Measurements from ENCODE around the gene PPP2R5C. TPM values are rescaled to one million over a fixed set of nuclear protein-coding genes. Genes with fewer than 3 reads are reported as not detected.

The PPP2R5C gene
- total and polyA plus RNA-seq, 4 experiments from 2014 or later: 273 to 620 (median 431) TPM

- ChIA-PET CTCF (ENCODE audit: partially characterized antibody) (interaction anchor here (0.7 to 8.2 kb wide), 16 partner anchors 9 to 137 kb away, joined by 3 to 112 read pairs (median 5); no protein-coding TSS in a partner anchor), POLR2A (ENCODE audit: partially characterized antibody) (interaction anchor here (0.9 to 16.8 kb wide), 14 partner anchors 9 to 138 kb away, joined by 3 to 385 read pairs (median 4); no protein-coding TSS in a partner anchor)
- Histone ChIP-seq H3K27me3 (ENCODE audit: insufficient read depth, low read length) (no peaks in the 10 kb centered on the region), H3K4me3 (ENCODE audit: low read length in 2 of 2) (no peak overlapping the region), H3K27ac (ENCODE audit: low read depth, low read length) (peak overlapping the region; percentile 7), H3K36me3 (ENCODE audit: insufficient read depth, low read length) (peaks cover 15% of the 10 kb centered on the region), H3K9me3 (ENCODE audit: control insufficient read depth in 1 of 2, low read length in 2 of 2) (no peaks in the 10 kb centered on the region), H3K4me1 (ENCODE audit: insufficient read depth, low read length) (peaks cover 96% of the 10 kb centered on the region)
- Mint-ChIP-seq H3K4me3 (peak overlapping the region in 4 of 8 donors; percentile 5 to 77 (median 20)), H3K36me3 (peaks cover 15 to 51% of the 10 kb centered on the region in 2 donors), H3K4me1 (peaks cover 74 to 99% (median 89%) of the 10 kb centered on the region in 4 donors), H3K9me3 (peaks cover 0 to 4% (median 0%) of the 10 kb centered on the region in 8 donors), H3K27ac (peak overlapping the region; percentile 76 to 95 (median 91)), H3K27me3 (no peaks in the 10 kb centered on the region)
- no peak for DNase-seq
- intact Hi-C loops (cut with micrococcal nuclease): loop anchor here (5.0 kb wide), 1 partner anchor 33 kb away; no protein-coding TSS in a partner anchor
Measured at GRCh38 chr14:101844219-101844618, 82.7 kb downstream of the PPP2R5C start.

- Histone ChIP-seq H3K9me3 (ENCODE audit: control insufficient read depth in 1 of 2, low read length in 2 of 2) (no peaks in the 10 kb centered on the region), H3K4me1 (ENCODE audit: insufficient read depth, low read length) (peaks cover 96% of the 10 kb centered on the region), H3K27me3 (ENCODE audit: insufficient read depth, low read length) (no peaks in the 10 kb centered on the region), H3K27ac (ENCODE audit: low read depth, low read length) (no peak overlapping the region), H3K36me3 (ENCODE audit: insufficient read depth, low read length) (peaks cover 15% of the 10 kb centered on the region), H3K4me3 (ENCODE audit: low read length in 2 of 2) (no peak overlapping the region)
- DNase-seq: peak in 1 of 5 donors; percentile 52
- ChIA-PET POLR2A (ENCODE audit: partially characterized antibody) (interaction anchor here (0.5 to 16.8 kb wide), 15 partner anchors 9 to 1672 kb away, joined by 3 to 385 read pairs (median 4); no protein-coding TSS in a partner anchor), CTCF (ENCODE audit: partially characterized antibody) (interaction anchor here (1.0 to 8.2 kb wide), 13 partner anchors 9 to 138 kb away, joined by 3 to 112 read pairs (median 5); no protein-coding TSS in a partner anchor)
- intact Hi-C loops (cut with micrococcal nuclease): loop anchor here (5.0 kb wide), 1 partner anchor 33 kb away; no protein-coding TSS in a partner anchor
- H3K36me3 Mint-ChIP-seq: peaks cover 15 to 48% of the 10 kb centered on the region in 2 donors
- H3K9me3 Mint-ChIP-seq: peaks cover 0 to 4% (median 0%) of the 10 kb centered on the region in 8 donors
- peaks cover 75 to 99% (median 89%) of the 10 kb centered on the region in 4 donors for H3K4me1 Mint-ChIP-seq
- peak overlapping the region in 5 of 8 donors; percentile 11 to 43 (median 31) for H3K4me3 Mint-ChIP-seq
- no peaks in the 10 kb centered on the region for H3K27me3 Mint-ChIP-seq
- H3K27ac Mint-ChIP-seq: peak overlapping the region; percentile 76 to 95 (median 87)
Measured at GRCh38 chr14:101844751-101845150, 83.2 kb downstream of the PPP2R5C start.

GRCh38 chr14:101845496-101845895 lies 84.0 kb downstream of the PPP2R5C start:
- DNase-seq: no peak
- POLR2A ChIA-PET (ENCODE audit: partially characterized antibody): interaction anchor here (0.5 to 16.8 kb wide), 13 partner anchors 8 to 1671 kb away, joined by 3 to 385 read pairs (median 4); no protein-coding TSS in a partner anchor
- intact Hi-C loops (cut with micrococcal nuclease): no loop called here
- Mint-ChIP-seq H3K9me3 (peaks cover 0 to 4% (median 0%) of the 10 kb centered on the region in 8 donors), H3K4me1 (peaks cover 77 to 99% (median 90%) of the 10 kb centered on the region in 4 donors), H3K36me3 (peaks cover 15 to 50% of the 10 kb centered on the region in 2 donors), H3K27me3 (no peaks in the 10 kb centered on the region), H3K4me3 (peak overlapping the region in 3 of 8 donors; percentile 21 to 78 (median 36)), H3K27ac (peak overlapping the region; percentile 86 to 91 (median 88))
- Histone ChIP-seq H3K36me3 (ENCODE audit: insufficient read depth, low read length) (peaks cover 15% of the 10 kb centered on the region), H3K27ac (ENCODE audit: low read depth, low read length) (peak overlapping the region; percentile 33), H3K4me3 (ENCODE audit: low read length in 2 of 2) (no peak overlapping the region), H3K27me3 (ENCODE audit: insufficient read depth, low read length) (no peaks in the 10 kb centered on the region), H3K9me3 (ENCODE audit: control insufficient read depth in 1 of 2, low read length in 2 of 2) (no peaks in the 10 kb centered on the region), H3K4me1 (ENCODE audit: insufficient read depth, low read length) (peaks cover 96% of the 10 kb centered on the region)
- CTCF ChIA-PET (ENCODE audit: partially characterized antibody): interaction anchor here (1.5 to 8.2 kb wide), 8 partner anchors 15 to 138 kb away, joined by 3 to 112 read pairs (median 10); no protein-coding TSS in a partner anchor

- Mint-ChIP-seq H3K27ac (peak overlapping the region; percentile 86 to 91 (median 88)), H3K4me3 (peak overlapping the region in 5 of 8 donors; percentile 21 to 78 (median 36)), H3K9me3 (peaks cover 0 to 4% (median 0%) of the 10 kb centered on the region in 8 donors), H3K27me3 (no peaks in the 10 kb centered on the region), H3K4me1 (peaks cover 77 to 99% (median 89%) of the 10 kb centered on the region in 4 donors), H3K36me3 (peaks cover 15 to 49% of the 10 kb centered on the region in 2 donors)
- H3K36me3 ChIP-seq (ENCODE audit: insufficient read depth, low read length): peaks cover 15% of the 10 kb centered on the region
- H3K4me1 ChIP-seq (ENCODE audit: insufficient read depth, low read length): peaks cover 96% of the 10 kb centered on the region
- no peaks in the 10 kb centered on the region for H3K27me3 ChIP-seq (ENCODE audit: insufficient read depth, low read length)
- CTCF ChIA-PET (ENCODE audit: partially characterized antibody): interaction anchor here (2.1 to 8.2 kb wide), 6 partner anchors 16 to 139 kb away, joined by 4 to 112 read pairs (median 10); no protein-coding TSS in a partner anchor
- no peak overlapping the region for H3K4me3 ChIP-seq (ENCODE audit: low read length in 2 of 2)
- POLR2A ChIA-PET (ENCODE audit: partially characterized antibody): interaction anchor here (1.2 to 16.8 kb wide), 7 partner anchors 8 to 139 kb away, joined by 4 to 385 read pairs (median 11); no protein-coding TSS in a partner anchor
- H3K27ac ChIP-seq (ENCODE audit: low read depth, low read length): peak overlapping the region; percentile 33
- intact Hi-C loops (cut with micrococcal nuclease): no loop called here
- no peak for DNase-seq
- no peaks in the 10 kb centered on the region for H3K9me3 ChIP-seq (ENCODE audit: control insufficient read depth in 1 of 2, low read length in 2 of 2)
Measured at GRCh38 chr14:101845896-101846295, 84.4 kb downstream of the PPP2R5C start.

- Mint-ChIP-seq H3K27me3 (no peaks in the 10 kb centered on the region), H3K36me3 (peaks cover 10 to 46% of the 10 kb centered on the region in 2 donors), H3K9me3 (peaks cover 0 to 5% (median 0%) of the 10 kb centered on the region in 8 donors), H3K4me3 (peak overlapping the region in 7 of 8 donors; percentile 2 to 89 (median 73)), H3K4me1 (peaks cover 77 to 99% (median 89%) of the 10 kb centered on the region in 4 donors), H3K27ac (peak overlapping the region; percentile 73 to 96 (median 92))
- peak overlapping the region; percentile 20 for H3K27ac ChIP-seq (ENCODE audit: low read depth, low read length)
- no peak overlapping the region for H3K4me3 ChIP-seq (ENCODE audit: low read length in 2 of 2)
- intact Hi-C loops (cut with micrococcal nuclease): no loop called here
- H3K9me3 ChIP-seq (ENCODE audit: control insufficient read depth in 1 of 2, low read length in 2 of 2): no peaks in the 10 kb centered on the region
- no peak for DNase-seq
- no peaks in the 10 kb centered on the region for H3K27me3 ChIP-seq (ENCODE audit: insufficient read depth, low read length)
- ChIA-PET POLR2A (ENCODE audit: partially characterized antibody) (interaction anchor here (1.2 to 16.8 kb wide), 2 partner anchors 31 to 78 kb away, joined by 6 to 385 read pairs; no protein-coding TSS in a partner anchor), CTCF (ENCODE audit: partially characterized antibody) (interaction anchor here (0.6 to 3.2 kb wide), 2 partner anchors 78 to 127 kb away, joined by 3 to 17 read pairs; no protein-coding TSS in a partner anchor)
- peaks cover 98% of the 10 kb centered on the region for H3K4me1 ChIP-seq (ENCODE audit: insufficient read depth, low read length)
- H3K36me3 ChIP-seq (ENCODE audit: insufficient read depth, low read length): peaks cover 23% of the 10 kb centered on the region
Measured at GRCh38 chr14:101849125-101849524, 87.6 kb downstream of the PPP2R5C start.

- H3K4me1 ChIP-seq (ENCODE audit: insufficient read depth, low read length): peaks cover 97% of the 10 kb centered on the region
- peaks cover 14 to 49% of the 10 kb centered on the region in 2 donors for H3K36me3 Mint-ChIP-seq
- no peaks in the 10 kb centered on the region for H3K27me3 ChIP-seq (ENCODE audit: insufficient read depth, low read length)
- intact Hi-C loops (cut with micrococcal nuclease): no loop called here
- H3K36me3 ChIP-seq (ENCODE audit: insufficient read depth, low read length): peaks cover 18% of the 10 kb centered on the region
- peak overlapping the region in 6 of 8 donors; percentile 59 to 89 (median 76) for H3K4me3 Mint-ChIP-seq
- no peaks in the 10 kb centered on the region for H3K9me3 ChIP-seq (ENCODE audit: control insufficient read depth in 1 of 2, low read length in 2 of 2)
- H3K4me3 ChIP-seq (ENCODE audit: low read length in 2 of 2): no peak overlapping the region
- CTCF ChIA-PET (ENCODE audit: partially characterized antibody): interaction anchor here (1.0 to 3.2 kb wide), 2 partner anchors 40 to 79 kb away, joined by 4 to 17 read pairs; no protein-coding TSS in a partner anchor
- H3K27ac Mint-ChIP-seq: peak overlapping the region; percentile 71 to 96 (median 92)
- H3K4me1 Mint-ChIP-seq: peaks cover 77 to 99% (median 89%) of the 10 kb centered on the region in 4 donors
- peaks cover 0 to 1% (median 0%) of the 10 kb centered on the region in 8 donors for H3K9me3 Mint-ChIP-seq
- H3K27ac ChIP-seq (ENCODE audit: low read depth, low read length): no peak overlapping the region
- POLR2A ChIA-PET (ENCODE audit: partially characterized antibody): interaction anchor here (0.6 to 16.8 kb wide), 5 partner anchors 13 to 143 kb away, joined by 3 to 385 read pairs (median 5); no protein-coding TSS in a partner anchor
- no peaks in the 10 kb centered on the region for H3K27me3 Mint-ChIP-seq
- no peak for DNase-seq
Measured at GRCh38 chr14:101849640-101850039, 88.1 kb downstream of the PPP2R5C start.
